SU-DHL-6 (cell line): ENCODE data around the gene GRAMD1B.

Experiments used
- H2AFZ ChIP-seq: fragments of 200-600 bp; sonication (generic); 2 replicates; pipeline ENCODE4 v1.6.1; 2014; ENCODE audit warnings: low read depth, mild to moderate bottlenecking, moderate library complexity, mixed read lengths, antibody characterized with exemption, low read length; ENCODE audit not compliant: severe bottlenecking
- H3F3A ChIP-seq: fragments of 200-600 bp; shearing (Covaris generic); 2 replicates; pipeline ENCODE4 v1.6.0; 2016; ENCODE audit warnings: antibody characterized with exemption, mild to moderate bottlenecking; ENCODE audit not compliant: insufficient read depth
- H3K27ac ChIP-seq: fragments of 200-600 bp; sonication (generic); 2 replicates; pipeline ENCODE4 v1.5.1; 2016; ENCODE audit warnings: low read depth, mild to moderate bottlenecking, low read length, moderate library complexity, mixed read lengths
- H3K27me3 ChIP-seq: fragments of 200-600 bp; sonication (generic), shearing (Covaris generic); 2 replicates; pipeline ENCODE4 v1.6.0; 2014; ENCODE audit warnings: mild to moderate bottlenecking, low read length
- H3K36me3 ChIP-seq: fragments of 200-600 bp; sonication (generic); 2 replicates; pipeline ENCODE4 v1.6.1; 2014; ENCODE audit warnings: mild to moderate bottlenecking, low read length, mixed read lengths
- H3K4me2 ChIP-seq: fragments of 300-600, 200-600 bp; shearing (Covaris generic), sonication (generic); 2 replicates; pipeline ENCODE4 v1.6.0; 2014; ENCODE audit warnings: low read length, low read depth, mild to moderate bottlenecking; ENCODE audit not compliant: poor library complexity, severe bottlenecking
- H3K4me3 ChIP-seq: fragments of 200-600 bp; sonication (generic); 2 replicates; pipeline ENCODE4 v1.5.1; 2014; ENCODE audit warnings: antibody characterized with exemption, low read length, mild to moderate bottlenecking, mixed read lengths; ENCODE audit not compliant: insufficient read depth, poor library complexity, severe bottlenecking
- H3K79me2 ChIP-seq: fragments of 200-600 bp; sonication (generic); 2 replicates; pipeline ENCODE4 v1.6.1; 2014; ENCODE audit warnings: mild to moderate bottlenecking, low read length, moderate library complexity; ENCODE audit not compliant: insufficient read depth
- H3K9ac ChIP-seq: fragments of 200-600 bp; sonication (generic); 2 replicates; pipeline ENCODE4 v1.7.0; 2014; ENCODE audit warnings: mild to moderate bottlenecking, low read length
- H3K9me2 ChIP-seq: fragments of 200-600 bp; sonication (generic); replicated peaks from 2 replicates; pipeline ENCODE4 v1.6.1; 2014; ENCODE audit warnings: low read length; ENCODE audit not compliant: insufficient read depth
- H3K9me3 ChIP-seq: fragments of 200-600 bp; sonication (generic); 2 replicates; pipeline ENCODE4 v1.6.1; 2014; ENCODE audit warnings: low read length, mixed read lengths; ENCODE audit not compliant: insufficient read depth
- H4K20me1 ChIP-seq: fragments of 200-600 bp; sonication (generic); 2 replicates; pipeline ENCODE4 v1.6.1; 2014; ENCODE audit warnings: low read depth, mild to moderate bottlenecking, antibody characterized with exemption, low read length, moderate library complexity, mixed read lengths
- EZH2phosphoT487 ChIP-seq: fragments of 200-600 bp; sonication (generic), shearing (Covaris generic); conservative IDR thresholded peaks from 2 replicates; pipeline ENCODE4 v1.6.1; 2018; ENCODE audit warnings: mild to moderate bottlenecking, antibody characterized with exemption, low read length, moderate library complexity, mixed read lengths
- TF ChIP-seq, protein P1 (sequence below): fragments of 200-600 bp; sonication (generic); IDR thresholded peaks from one replicate; pipeline ENCODE4 v1.5.1; 2017; ENCODE audit warnings: antibody characterized with exemption, mild to moderate bottlenecking, low read length, moderate library complexity; ENCODE audit not compliant: insufficient read depth, poor library complexity, severe bottlenecking

Gene GRAMD1B

DNA sequence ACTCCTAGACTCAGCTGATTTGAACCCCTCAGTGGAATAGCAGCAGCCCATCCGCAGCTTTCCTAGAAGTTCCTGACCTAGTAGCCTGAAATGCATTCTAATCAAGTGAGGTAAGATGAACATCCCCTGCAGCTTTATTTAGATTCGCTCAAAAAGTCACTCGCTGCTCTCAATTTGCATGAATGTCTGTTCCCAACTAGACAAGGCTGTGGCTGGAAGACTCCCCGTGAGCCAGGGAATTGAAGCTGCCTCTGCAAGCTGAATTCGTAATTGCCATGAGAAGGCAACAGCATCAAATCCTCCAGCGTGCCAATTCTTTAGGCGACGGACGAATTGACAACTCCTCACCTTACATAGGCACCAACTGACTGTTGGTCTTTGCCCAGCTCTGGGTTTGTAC is 241.5 kb downstream of the GRAMD1B start:
- Histone ChIP-seq H3K27me3 (no peaks in the 10 kb centered on the region), H3F3A (no peaks in the 10 kb centered on the region), H3K9ac (no peak overlapping the region), H3K9me3 (no peaks in the 10 kb centered on the region), H3K4me3 (no peak overlapping the region), H4K20me1 (no peaks in the 10 kb centered on the region), H3K79me2 (no peaks in the 10 kb centered on the region), H3K36me3 (no peaks in the 10 kb centered on the region), H3K4me2 (no peak overlapping the region), H3K27ac (no peak overlapping the region), H3K9me2 (no peaks in the 10 kb centered on the region), H2AFZ (no peak overlapping the region)
- TF ChIP-seq, protein P1, sequence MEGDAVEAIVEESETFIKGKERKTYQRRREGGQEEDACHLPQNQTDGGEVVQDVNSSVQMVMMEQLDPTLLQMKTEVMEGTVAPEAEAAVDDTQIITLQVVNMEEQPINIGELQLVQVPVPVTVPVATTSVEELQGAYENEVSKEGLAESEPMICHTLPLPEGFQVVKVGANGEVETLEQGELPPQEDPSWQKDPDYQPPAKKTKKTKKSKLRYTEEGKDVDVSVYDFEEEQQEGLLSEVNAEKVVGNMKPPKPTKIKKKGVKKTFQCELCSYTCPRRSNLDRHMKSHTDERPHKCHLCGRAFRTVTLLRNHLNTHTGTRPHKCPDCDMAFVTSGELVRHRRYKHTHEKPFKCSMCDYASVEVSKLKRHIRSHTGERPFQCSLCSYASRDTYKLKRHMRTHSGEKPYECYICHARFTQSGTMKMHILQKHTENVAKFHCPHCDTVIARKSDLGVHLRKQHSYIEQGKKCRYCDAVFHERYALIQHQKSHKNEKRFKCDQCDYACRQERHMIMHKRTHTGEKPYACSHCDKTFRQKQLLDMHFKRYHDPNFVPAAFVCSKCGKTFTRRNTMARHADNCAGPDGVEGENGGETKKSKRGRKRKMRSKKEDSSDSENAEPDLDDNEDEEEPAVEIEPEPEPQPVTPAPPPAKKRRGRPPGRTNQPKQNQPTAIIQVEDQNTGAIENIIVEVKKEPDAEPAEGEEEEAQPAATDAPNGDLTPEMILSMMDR: no peak
- TF ChIP-seq EZH2phosphoT487: no peak

DNA sequence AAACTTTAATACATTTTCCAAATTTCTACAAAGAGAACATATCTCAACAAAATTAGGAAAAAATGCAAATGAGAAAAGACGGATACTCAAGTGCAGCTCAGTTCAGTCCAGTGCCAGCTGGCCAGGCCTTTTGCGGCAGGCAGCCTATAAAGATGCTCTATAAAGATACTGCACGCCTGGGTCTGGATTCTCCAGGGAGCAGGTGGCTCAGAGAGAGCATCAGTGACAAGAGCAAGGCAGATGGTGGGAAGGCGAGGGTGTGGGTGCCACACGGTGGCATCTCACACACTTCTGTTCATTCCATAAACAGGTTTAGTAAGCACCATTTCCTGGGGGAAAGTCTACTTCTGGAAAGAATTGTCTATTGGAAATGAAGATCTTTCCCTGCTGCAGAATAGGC is 242.5 kb downstream of the GRAMD1B start:
- H4K20me1 ChIP-seq: no peaks in the 10 kb centered on the region
- H3K36me3 ChIP-seq: no peaks in the 10 kb centered on the region
- H3K27ac ChIP-seq: no peak overlapping the region
- no peaks in the 10 kb centered on the region for H3F3A ChIP-seq
- H3K4me3 ChIP-seq: no peak overlapping the region
- no peak overlapping the region for H2AFZ ChIP-seq
- H3K79me2 ChIP-seq: no peaks in the 10 kb centered on the region
- H3K9me2 ChIP-seq: no peaks in the 10 kb centered on the region
- no peaks in the 10 kb centered on the region for H3K9me3 ChIP-seq
- TF ChIP-seq, protein P1: no peak
- TF ChIP-seq EZH2phosphoT487: no peak
- no peak overlapping the region for H3K4me2 ChIP-seq
- no peak overlapping the region for H3K9ac ChIP-seq
- H3K27me3 ChIP-seq: no peaks in the 10 kb centered on the region

GRCh38 chr11:123674297-123674696 is 244.2 kb downstream of the GRAMD1B start:
- Histone ChIP-seq H3K9me3 (no peaks in the 10 kb centered on the region), H4K20me1 (no peaks in the 10 kb centered on the region), H3K9me2 (no peaks in the 10 kb centered on the region), H3K27me3 (no peaks in the 10 kb centered on the region), H3K4me3 (no peak overlapping the region), H3K36me3 (no peaks in the 10 kb centered on the region), H3K79me2 (no peaks in the 10 kb centered on the region), H3K27ac (no peak overlapping the region), H2AFZ (no peak overlapping the region), H3K4me2 (no peak overlapping the region), H3F3A (no peaks in the 10 kb centered on the region), H3K9ac (no peak overlapping the region)
- TF ChIP-seq, protein P1: no peak
- TF ChIP-seq EZH2phosphoT487: no peak
